ENCODE data around the gene ARMC3.
"Not testable (repeated sequence)": the region's sequence is repeated elsewhere in the genome, so short reads cannot be mapped to it uniquely, and the experiment has no call there.

ARMC3 gene

GRCh38 chr10:23051855-23052331 is 124.0 kb downstream of the ARMC3 start:
- DNase-seq, result no peak

- no peak for DNase-seq
Measured at GRCh38 chr10:23053036-23053435, 125.2 kb downstream of the ARMC3 start.

DNA sequence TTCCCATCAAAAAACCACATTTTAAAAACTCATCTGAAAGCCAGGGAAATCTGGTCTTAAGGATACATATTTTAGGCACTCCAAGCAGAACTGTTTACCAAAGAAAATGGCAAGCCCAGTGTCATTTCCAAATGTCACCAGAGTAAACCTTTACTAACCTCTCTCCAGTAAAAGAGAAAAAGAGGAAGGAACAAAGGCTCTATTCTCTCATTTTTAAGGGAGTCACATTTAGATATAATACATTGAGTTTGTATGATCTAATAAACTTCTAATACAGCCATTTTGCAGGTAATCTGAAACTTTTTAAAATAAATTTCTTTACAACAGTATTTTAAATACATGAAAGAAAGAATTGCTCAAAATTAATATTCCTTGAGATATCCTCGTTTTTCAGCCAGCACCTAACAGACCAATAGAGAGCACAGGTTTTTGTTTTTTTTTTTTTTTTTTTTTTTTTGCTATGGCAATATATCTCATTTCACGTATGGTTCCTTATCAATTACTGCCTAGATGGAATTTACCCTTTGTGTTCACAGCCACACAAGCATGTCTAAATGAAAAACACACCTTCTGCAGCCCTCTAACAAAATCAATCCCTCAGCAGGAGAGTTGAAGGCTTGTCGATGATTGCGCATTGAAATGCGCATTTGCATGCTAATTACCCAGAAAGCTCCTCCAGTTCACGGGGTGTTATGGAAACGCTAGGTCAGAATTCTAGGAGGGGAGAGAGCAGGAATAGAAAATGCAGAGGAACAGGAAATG is 127.8 kb downstream of the ARMC3 start:
- no peak for DNase-seq

- DNase-seq, result no peak
Measured at GRCh38 chr10:23056186-23056579, 128.3 kb downstream of the ARMC3 start.

GRCh38 chr10:23058366-23058765 is 130.5 kb downstream of the ARMC3 start:
- DNase-seq, result no peak

DNA sequence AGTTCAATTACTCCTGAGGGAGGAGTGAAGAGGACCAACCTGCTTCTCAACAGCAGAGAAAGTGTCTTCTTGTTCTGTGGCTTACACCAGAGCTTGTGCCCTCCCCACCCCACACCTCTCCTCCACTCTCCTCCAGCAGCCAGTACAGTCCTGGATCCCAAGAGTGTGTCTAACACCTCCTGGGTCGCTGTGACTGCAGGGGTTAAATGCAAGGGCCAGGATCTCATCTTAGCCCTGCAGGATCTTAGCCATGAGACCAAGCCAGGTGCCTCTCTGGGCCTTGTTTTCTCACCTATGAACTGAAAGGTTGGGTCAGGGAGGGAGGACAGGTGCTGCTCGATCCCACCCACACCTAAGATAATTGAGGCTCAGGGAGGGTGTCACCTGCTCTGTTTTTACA is 133.1 kb downstream of the ARMC3 start:
- DNase-seq, result no peak

DNA sequence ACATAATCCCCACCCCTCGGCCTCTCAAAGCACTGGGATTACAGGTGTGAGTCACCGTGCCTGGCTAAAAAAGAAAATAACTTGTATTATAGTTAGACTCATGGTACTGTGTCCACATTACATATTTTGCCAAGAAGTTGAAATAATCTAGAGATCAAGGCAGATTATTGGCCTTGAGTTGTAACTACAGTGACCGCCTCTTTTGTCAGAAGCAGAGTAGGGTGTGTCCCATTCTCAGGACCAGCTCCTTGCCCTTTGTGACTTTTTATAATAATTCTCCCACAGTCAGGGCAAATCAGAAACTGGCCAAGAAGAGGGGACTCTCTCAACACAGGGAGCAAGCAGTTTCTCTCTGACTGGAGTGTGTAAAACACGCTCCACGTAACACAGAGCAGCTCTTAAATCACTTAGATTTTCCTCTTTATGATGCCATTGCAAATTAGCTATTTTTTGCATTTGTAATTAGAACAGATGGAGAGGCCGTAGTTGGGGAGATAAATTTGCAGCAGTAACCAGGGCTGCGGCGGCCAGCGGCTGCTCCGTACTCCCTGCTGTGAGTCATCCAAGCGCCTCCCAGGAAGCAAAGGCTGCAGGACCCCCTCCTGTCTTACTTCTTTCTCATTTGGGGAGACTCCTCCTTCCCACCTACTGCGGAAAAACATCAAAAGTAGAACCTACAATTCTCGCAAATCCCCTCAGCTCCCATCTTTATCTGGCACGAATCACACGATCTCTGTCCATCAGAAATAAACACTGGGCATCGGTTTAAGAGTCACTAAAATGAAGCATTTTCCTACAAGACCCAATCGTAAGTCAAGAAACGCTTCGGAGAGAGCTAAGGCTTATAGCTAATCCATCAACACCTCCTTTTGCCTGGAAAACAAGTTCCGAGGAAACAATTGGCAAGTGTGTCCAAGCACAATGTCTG is 135.5 kb downstream of the ARMC3 start:
- no peak for DNase-seq

- DNase-seq, result no peak
Measured at GRCh38 chr10:23063973-23064812, 136.3 kb downstream of the ARMC3 start.

- DNase-seq, result not testable (repeated sequence)
Measured at GRCh38 chr10:23064813-23065114, 136.9 kb downstream of the ARMC3 start.

GRCh38 chr10:23065181-23065948 is 137.5 kb downstream of the ARMC3 start:
- no peak for DNase-seq

DNA sequence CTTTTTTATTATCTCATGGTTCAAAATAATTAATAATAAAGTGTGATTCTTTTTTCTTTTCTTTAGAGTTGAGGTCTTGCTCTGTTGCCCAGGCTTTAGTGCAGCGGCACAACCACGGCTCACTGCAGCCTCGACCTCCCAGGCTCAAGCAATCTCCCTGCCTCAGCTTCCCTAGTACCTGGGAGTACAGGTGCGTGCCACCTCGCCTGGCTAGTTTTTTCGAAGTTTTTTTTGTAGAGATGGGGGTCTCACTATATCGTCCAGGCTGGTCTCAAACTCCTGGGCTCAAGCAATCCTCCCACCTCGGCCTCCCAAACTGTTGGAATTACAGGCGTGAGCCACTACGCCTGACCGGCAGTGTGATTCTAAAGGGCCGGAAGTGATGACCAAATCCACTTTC is 139.5 kb downstream of the ARMC3 start:
- no peak for DNase-seq

DNA sequence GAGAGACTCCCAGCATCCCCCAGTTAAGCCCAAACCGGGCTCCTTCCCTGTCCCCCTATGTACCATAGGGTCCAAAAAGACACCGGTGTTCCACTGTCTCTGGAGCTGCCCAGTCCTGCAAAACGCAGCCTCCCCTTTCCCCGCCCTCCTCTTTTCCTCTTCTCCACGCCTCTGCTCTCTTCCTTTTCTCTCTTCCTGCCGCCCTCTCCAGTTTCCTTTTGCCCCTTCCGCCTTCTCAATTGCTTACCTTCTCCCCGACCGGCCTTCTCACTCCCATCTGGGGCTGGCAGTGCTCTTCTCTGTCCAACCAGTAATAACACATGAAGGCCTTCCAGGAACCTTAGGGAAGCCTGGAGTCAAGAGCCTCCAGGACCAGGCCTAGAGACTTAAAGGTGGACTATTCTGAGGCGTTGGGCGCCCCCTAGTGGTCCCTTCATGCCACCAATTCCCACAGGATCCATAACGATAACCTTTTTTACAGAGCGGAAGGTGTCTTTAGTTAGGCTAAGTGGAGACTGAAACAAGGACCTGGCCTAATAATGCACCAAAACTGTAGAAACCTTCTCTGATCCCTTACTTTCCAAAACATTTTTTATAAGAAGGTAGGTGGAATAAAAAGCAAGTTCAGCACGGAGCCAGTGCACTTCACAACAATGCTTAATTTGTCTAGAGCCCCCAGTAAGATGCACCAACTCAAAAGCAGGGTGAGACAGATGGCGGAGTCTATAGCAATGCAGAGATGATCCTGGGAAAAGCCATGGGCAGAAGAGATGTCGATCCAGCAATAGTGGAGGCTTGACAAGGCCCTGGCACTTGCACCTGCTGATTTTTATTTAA is 140.3 kb downstream of the ARMC3 start:
- peak; percentile 70 for DNase-seq

DNA sequence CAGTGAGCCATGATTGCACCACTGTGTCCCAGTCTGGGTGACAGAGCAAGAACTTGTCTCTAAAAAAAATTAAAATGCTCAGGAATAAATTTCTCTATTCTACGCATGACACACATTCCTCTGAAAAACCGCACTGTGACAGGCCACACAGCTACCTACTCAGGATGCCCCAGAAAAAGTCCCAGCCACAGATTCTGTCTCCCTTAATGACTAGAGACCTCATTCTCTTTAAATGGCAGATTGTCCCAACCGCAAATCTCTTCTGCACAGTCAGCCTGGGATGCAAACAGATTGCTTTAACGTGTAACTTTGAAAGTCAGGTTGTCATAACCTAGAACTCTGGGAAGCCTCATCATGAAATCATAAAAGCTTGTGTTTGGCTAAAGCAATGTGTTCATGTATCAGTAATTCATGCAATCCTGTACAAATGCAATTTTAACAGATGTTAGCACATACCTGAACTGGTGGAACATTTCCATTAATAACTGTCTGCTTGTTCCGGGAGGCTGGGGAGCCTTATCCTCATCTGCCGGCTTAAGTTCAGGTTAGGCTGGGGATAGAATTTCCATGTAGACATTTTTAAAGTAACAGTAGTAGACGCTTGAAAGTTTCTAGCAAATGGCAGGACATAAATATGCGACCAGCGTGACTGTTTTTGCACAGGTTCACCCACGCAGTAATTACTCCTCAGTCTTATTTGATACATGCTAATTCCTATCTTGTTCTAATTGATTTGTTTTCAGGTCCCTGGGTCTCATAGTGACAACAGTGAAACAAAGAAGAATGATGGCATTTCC is 141.4 kb downstream of the ARMC3 start:
- no peak for DNase-seq

GRCh38 chr10:23070092-23070912 is 142.4 kb downstream of the ARMC3 start:
- not testable (repeated sequence) for DNase-seq

DNA sequence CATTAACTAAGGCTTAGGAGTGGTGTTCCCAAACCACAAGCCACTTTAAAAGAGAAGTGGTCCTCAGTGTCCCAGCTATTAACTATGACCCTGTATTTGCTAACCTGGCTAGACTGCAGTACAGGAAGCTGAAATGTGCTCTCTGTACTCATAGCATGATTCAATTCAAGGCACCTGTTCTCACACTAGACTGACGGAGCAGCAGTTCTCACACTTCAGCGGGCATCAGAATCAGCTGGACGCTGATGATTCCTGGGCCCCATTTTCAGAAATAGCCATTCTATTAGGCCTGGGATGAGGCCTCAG is 143.0 kb downstream of the ARMC3 start:
- no peak for DNase-seq

GRCh38 chr10:23072593-23072992 is 144.7 kb downstream of the ARMC3 start:
- DNase-seq, result not testable (repeated sequence)

- no peak for DNase-seq
Measured at GRCh38 chr10:23073527-23073926, 145.7 kb downstream of the ARMC3 start.

- DNase-seq, result no peak
Measured at GRCh38 chr10:23075672-23076071, 147.8 kb downstream of the ARMC3 start.

DNA sequence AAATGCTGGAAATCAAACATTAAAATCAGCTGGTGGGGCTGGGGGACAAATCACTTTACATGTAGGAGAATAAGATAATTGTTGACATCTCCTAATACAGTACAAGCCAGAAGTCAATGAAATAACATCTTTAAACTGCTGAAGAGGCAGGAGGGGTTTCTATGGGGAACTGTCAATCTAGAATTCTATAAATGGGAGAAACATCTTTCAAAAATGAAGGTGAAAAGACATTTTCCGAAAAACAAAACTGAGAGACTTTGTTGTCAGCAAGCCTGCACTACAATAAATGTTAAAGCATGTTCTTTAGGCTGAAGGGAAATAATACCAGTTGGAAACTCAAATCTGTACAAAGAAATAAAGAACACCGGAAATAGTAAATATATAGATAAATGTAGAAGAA is 150.3 kb downstream of the ARMC3 start:
- no peak for DNase-seq

DNA sequence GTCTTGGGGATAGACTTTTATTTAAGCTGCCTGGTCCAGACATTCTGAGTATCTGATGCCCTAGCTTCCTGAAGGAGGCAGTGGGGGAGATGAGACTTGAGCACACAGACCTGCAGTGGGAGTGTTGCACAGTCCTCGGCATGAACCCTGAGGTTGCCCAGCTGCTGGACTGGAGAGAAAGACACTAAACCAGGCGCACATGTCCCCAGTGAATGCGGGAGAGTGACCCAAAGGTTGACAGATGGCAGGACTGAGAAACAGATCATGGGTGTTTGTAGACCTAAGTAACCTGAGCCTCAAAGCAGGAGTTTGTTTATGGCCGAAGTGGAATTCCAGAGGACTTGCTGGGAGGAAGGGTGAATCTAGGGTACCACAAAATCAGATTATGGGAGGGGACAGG is 151.8 kb downstream of the ARMC3 start:
- DNase-seq, result no peak
